GM19455 (cell line): Measurements from ENCODE around the gene TNRC6A.

Experiments
- ATAC-seq: cut with Tn5 transposase; IDR thresholded peaks from one replicate; pipeline ENCODE4 v1.9.1; 2021; ENCODE audit not compliant: unreplicated experiment

TNRC6A gene

DNA sequence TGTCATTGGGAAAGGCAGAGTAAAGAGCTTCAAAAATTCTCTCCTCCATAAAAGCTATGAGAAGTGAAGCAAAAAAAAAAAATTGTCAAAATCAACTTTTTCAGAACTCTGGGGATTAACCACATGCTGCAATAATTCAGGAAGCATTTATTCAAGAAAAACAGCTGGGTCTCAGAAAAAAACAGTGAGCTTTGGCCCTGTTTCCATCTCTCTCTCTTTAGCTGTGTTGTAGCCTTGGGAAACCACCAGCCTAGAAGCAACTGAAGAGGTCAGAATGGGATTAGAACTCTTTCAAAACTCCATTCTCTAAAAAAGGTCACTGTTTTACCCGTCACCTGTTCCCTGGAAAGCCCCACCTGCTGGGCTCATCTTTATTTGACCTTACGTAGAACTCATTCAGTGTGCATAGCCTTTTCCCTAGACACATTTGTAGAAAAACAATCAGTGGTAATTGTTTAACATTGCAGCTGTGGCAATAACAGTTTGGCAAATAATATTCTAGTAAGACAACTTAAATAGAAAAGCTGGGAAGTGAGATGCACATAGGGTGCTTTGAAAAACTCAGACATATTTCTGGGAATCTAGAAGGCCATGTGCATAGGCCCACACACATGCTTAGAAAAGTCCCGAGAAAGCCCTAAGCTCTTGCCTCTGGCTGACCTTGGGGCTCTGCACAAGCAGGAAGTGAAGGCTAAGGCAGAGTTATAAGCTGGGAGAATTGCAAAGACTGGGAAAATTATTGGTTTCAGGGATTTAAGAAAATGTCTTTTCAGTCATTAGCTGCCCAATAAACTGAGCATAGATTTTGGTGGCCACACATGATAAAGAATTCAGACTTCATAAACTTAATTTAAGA lies 134.4 kb downstream of the TNRC6A start:
- no peak for ATAC-seq

GRCh38 chr16:24869033-24869432 lies 139.6 kb downstream of the TNRC6A start:
- ATAC-seq = no peak

- ATAC-seq = no peak
These were observed 142.4 kb downstream of the TNRC6A start for GRCh38 chr16:24871891-24872290.

DNA sequence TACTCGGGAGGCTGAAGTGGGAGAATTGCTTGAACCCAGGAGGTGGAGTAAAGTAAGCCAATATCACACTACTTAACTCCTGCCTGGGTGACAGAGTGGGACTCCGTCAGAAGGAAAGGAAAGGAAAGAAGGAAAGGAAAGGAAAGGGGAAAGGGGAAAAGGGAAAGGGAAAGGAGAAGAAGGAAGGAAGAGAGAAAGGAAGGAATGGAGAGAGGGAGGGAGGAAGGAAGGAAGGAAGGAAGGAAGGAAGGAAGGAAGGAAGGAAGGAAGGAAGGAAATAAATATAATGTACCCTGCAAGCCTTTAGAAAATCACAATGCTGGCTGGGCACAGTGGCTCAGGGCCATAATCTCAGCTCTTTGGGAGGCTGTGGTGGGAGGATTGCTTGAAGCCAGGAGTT lies 143.6 kb downstream of the TNRC6A start:
- no peak for ATAC-seq

- ATAC-seq = no peak
These were observed 146.0 kb downstream of the TNRC6A start for GRCh38 chr16:24875466-24875865.
